IMR-90 (cell line): ENCODE data around the gene PHF20. TPM values are rescaled to one million over a fixed set of nuclear protein-coding genes. Genes with fewer than 3 reads are reported as not detected.

ENCODE experiments used
- ATAC-seq: fragments of 200-7000 bp; cut with Tn5 transposase; 2 replicates; pipeline ENCODE4 v1.9.1; 2020; ENCODE audit warnings: low read depth, mild to moderate bottlenecking, moderate library complexity
- BruUV-seq: library from RNA; stranded (reverse); fragments of 400-500 nt; replicated peaks from 2 replicates; lab custom pipeline; 2021; lab: Mats Ljungman, UMichigan
- CTCF ChIA-PET: fragments of 300-600 bp; formaldehyde crosslinking; extraction: SDS; loops from one replicate; lab custom pipeline; 2021; ENCODE audit warnings: antibody characterized with exemption; lab: Yijun Ruan, JAX
- POLR2A ChIA-PET: fragments of 300-600 bp; sonication (Branson Sonifier 250); formaldehyde crosslinking; loops from one replicate; lab custom pipeline; 2022; ENCODE audit warnings: antibody characterized with exemption; ENCODE audit not compliant: unreplicated experiment; lab: Charles Lee
- DNase-seq: peaks from one replicate; pipeline ENCODE4 v3.0.0; 2013
- H2AFZ ChIP-seq: replicated peaks from 2 replicates; pipeline ENCODE3; 2013; ENCODE audit warnings: low read length, mild to moderate bottlenecking; ENCODE audit not compliant: poor library complexity
- H2AK5ac ChIP-seq: 2 replicates; pipeline ENCODE4 v1.6.1; 2013; ENCODE audit warnings: low read depth, low read length, inconsistent platforms
- H2AK9ac ChIP-seq: replicated peaks from 2 replicates; pipeline ENCODE3; 2013; ENCODE audit warnings: mild to moderate bottlenecking, low read depth, low read length, moderate library complexity; ENCODE audit not compliant: poor library complexity
- H2BK120ac ChIP-seq: 2 replicates; pipeline ENCODE4 v1.6.1; 2013; ENCODE audit warnings: low read depth, low read length, inconsistent platforms
- H2BK15ac ChIP-seq: 3 replicates; pipeline ENCODE4 v1.6.1; 2013; ENCODE audit warnings: low read depth, low read length, inconsistent platforms
- H2BK20ac ChIP-seq: 2 replicates; pipeline ENCODE4 v1.6.1; 2013; ENCODE audit warnings: low read depth, mild to moderate bottlenecking, inconsistent platforms, low read length, moderate library complexity
- H2BK5ac ChIP-seq: 2 replicates; pipeline ENCODE4 v1.6.1; 2013; ENCODE audit warnings: mild to moderate bottlenecking, low read depth, low read length, inconsistent platforms; ENCODE audit not compliant: poor library complexity, severe bottlenecking
- H3K14ac ChIP-seq: replicated peaks from 2 replicates; pipeline ENCODE4 v1.6.1; 2013; ENCODE audit warnings: low read depth, low read length, inconsistent platforms
- H3K18ac ChIP-seq: 2 replicates; pipeline ENCODE4 v1.6.1; 2013; ENCODE audit warnings: low read depth, low read length, control low read depth
- H3K23ac ChIP-seq: 2 replicates; pipeline ENCODE4 v1.6.1; 2013; ENCODE audit warnings: low read depth, low read length, inconsistent platforms
- H3K27ac ChIP-seq: 2 replicates; pipeline ENCODE4 v1.5.1; 2013; ENCODE audit warnings: mild to moderate bottlenecking, control low read depth, low read length; ENCODE audit not compliant: insufficient read depth
- H3K27me3 ChIP-seq: 2 replicates; pipeline ENCODE4 v1.6.1; 2013; ENCODE audit warnings: low read length; ENCODE audit not compliant: control insufficient read depth, insufficient read depth
- H3K36me3 ChIP-seq: 2 replicates; pipeline ENCODE4 v1.6.1; 2013; ENCODE audit warnings: low read length, mixed read lengths; ENCODE audit not compliant: control insufficient read depth, insufficient read depth
- H3K4ac ChIP-seq: 2 replicates; pipeline ENCODE4 v1.6.1; 2013; ENCODE audit warnings: low read depth, low read length, inconsistent platforms
- H3K4me1 ChIP-seq: 2 replicates; pipeline ENCODE4 v1.6.1; 2013; ENCODE audit warnings: low read length, mixed read lengths; ENCODE audit not compliant: control insufficient read depth, insufficient read depth
- H3K4me2 ChIP-seq: 2 replicates; pipeline ENCODE4 v1.6.1; 2013; ENCODE audit warnings: low read depth, mild to moderate bottlenecking, control low read depth, low read length, moderate library complexity
- H3K4me3 ChIP-seq: 2 replicates; pipeline ENCODE4 v1.5.1; 2013; ENCODE audit warnings: low read depth, mild to moderate bottlenecking, control low read depth, low read length, moderate library complexity; ENCODE audit not compliant: insufficient read depth
- H3K56ac ChIP-seq: 2 replicates; pipeline ENCODE4 v1.6.1; 2013; ENCODE audit warnings: low read length, inconsistent platforms; ENCODE audit not compliant: insufficient read depth; ENCODE audit errors: extremely low read depth
- H3K79me1 ChIP-seq, 2 experiments: 2 replicates each; pipeline ENCODE4 v1.6.1; 2013; ENCODE audit warnings: low read length in 2 of 2, inconsistent platforms in 1 of 2, low read depth in 1 of 2
- H3K9ac ChIP-seq: 2 replicates; pipeline ENCODE4 v1.6.1; 2013; ENCODE audit warnings: low read depth, low read length, control low read depth
- H3K9me1 ChIP-seq: 2 replicates; pipeline ENCODE4 v1.6.1; 2013; ENCODE audit warnings: low read length, inconsistent platforms; ENCODE audit not compliant: insufficient read depth
- H3K9me3 ChIP-seq: 2 replicates; pipeline ENCODE4 v1.6.1; 2013; ENCODE audit warnings: low read length; ENCODE audit not compliant: control insufficient read depth, insufficient read depth
- H4K20me1 ChIP-seq: 2 replicates; pipeline ENCODE4 v1.6.1; 2013; ENCODE audit warnings: low read length, inconsistent platforms; ENCODE audit not compliant: insufficient read depth
- H4K5ac ChIP-seq: 2 replicates; pipeline ENCODE4 v1.6.1; 2013; ENCODE audit warnings: mild to moderate bottlenecking, low read depth, low read length, control low read depth
- H4K8ac ChIP-seq, 2 experiments: 2 replicates each; pipeline ENCODE4 v1.6.1; 2013; ENCODE audit warnings: low read depth in 2 of 2, low read length in 2 of 2, control low read depth in 1 of 2, inconsistent platforms in 1 of 2
- H4K91ac ChIP-seq: 2 replicates; pipeline ENCODE4 v1.6.1; 2013; ENCODE audit warnings: low read depth, low read length, inconsistent platforms; ENCODE audit not compliant: insufficient read depth
- CTCF ChIP-seq: conservative IDR thresholded peaks from 2 replicates; pipeline ENCODE4 v1.5.1; 2012; ENCODE audit warnings: mild to moderate bottlenecking, low read depth, low read length, improper control_type of control experiment
- RAD21 ChIP-seq: IDR thresholded peaks from 2 replicates; pipeline ENCODE4 v1.6.1; 2012; ENCODE audit warnings: low read length, improper control_type of control experiment
- RFX5 ChIP-seq: IDR thresholded peaks from 2 replicates; pipeline ENCODE4 v1.8.0; 2012; ENCODE audit warnings: low read depth, mild to moderate bottlenecking, low read length, moderate library complexity
- SMC3 ChIP-seq: fragments of 150-350 bp; IDR thresholded peaks from 2 replicates; pipeline ENCODE4 v1.6.1; 2016; ENCODE audit warnings: low read depth, mild to moderate bottlenecking, antibody characterized with exemption, low read length, moderate library complexity
- WGBS, 2 experiments: methylation state at CpG; one replicate each; pipeline versions ENCODE4 v1.1.5 to v1.1.7; 2013; ENCODE audit warnings: missing lambda C conversion rate in 2 of 2; ENCODE audit not compliant: insufficient read length in 1 of 2; ENCODE audit errors: extremely low coverage in 2 of 2; 5-methylcytosine and 5-hydroxymethylcytosine counted together
- dilution Hi-C: fragments of 300-500 bp; cut with HindIII; formaldehyde crosslinking; loops from one replicate; pipeline ENCODE4 v1.14.3; 2018; ENCODE audit warnings: low sequenced_read_pairs; ENCODE audit not compliant: unreplicated experiment
- in situ Hi-C: fragments of 300-500 bp; cut with MboI; formaldehyde crosslinking; loops from 3 replicates; pipeline ENCODE4 v1.14.3; 2019; ENCODE audit warnings: low sequenced_read_pairs, inconsistent platforms, mixed read lengths
- intact Hi-C: fragments of 100-400 bp; cut with micrococcal nuclease; formaldehyde crosslinking; loops from 2 replicates; pipeline ENCODE4 v1.10.0; 2022
- polyA plus RNA-seq, 3 experiments: library from polyadenylated mRNA; depleted of rRNA; stranded (reverse); fragments of >200 nt; gene quantifications; 2 replicates each; pipeline ENCODE4 v1.2.3, GENCODE V29; 2012; ENCODE audit warnings: low replicate concordance in 1 of 3
- total RNA-seq: library from RNA; depleted of rRNA; stranded (reverse); fragments of >200 nt; gene quantifications from 2 replicates; pipeline ENCODE4 v1.2.3, GENCODE V29; 2012

PHF20 gene
- total and polyA plus RNA-seq, 2 of the 4 experiments (the other 2 are of a cell fraction) = 22.0 to 22.5 TPM

GRCh38 chr20:35991142-35991771, 219.4 kb downstream of the PHF20 start:
- Histone ChIP-seq H3K9ac (no peak overlapping the region), H3K4me1 (no peaks in the 10 kb centered on the region), H3K27ac (no peak overlapping the region), H2BK5ac (no peak overlapping the region), H2BK120ac (no peak overlapping the region), H4K91ac (no peak overlapping the region), H3K14ac (no peak overlapping the region), H3K79me1 (no peaks in the 10 kb centered on the region), H3K4me2 (no peak overlapping the region), H2AFZ (no peak overlapping the region), H3K9me1 (no peaks in the 10 kb centered on the region), H3K18ac (no peak overlapping the region), H3K4ac (no peak overlapping the region), H4K8ac (no peak overlapping the region), H3K23ac (no peak overlapping the region), H3K56ac (no peak overlapping the region), H3K9me3 (no peaks in the 10 kb centered on the region), H2BK15ac (no peak overlapping the region), H3K36me3 (no peaks in the 10 kb centered on the region), H2AK5ac (no peak overlapping the region), H3K4me3 (no peak overlapping the region), H3K27me3 (peaks cover 14% of the 10 kb centered on the region), H4K5ac (no peak overlapping the region), H2BK20ac (no peak overlapping the region), H4K20me1 (no peaks in the 10 kb centered on the region), H2AK9ac (no peak overlapping the region)
- intact Hi-C loops = loop anchor here (5.0 kb wide), 1 partner anchor 61 kb away; no protein-coding TSS in a partner anchor
- DNase-seq (peak; percentile 34), ATAC-seq (peak; percentile 49; the same call in 1 of the 2 replicates)
- BruUV-seq = no TSS peak
- TF ChIP-seq RFX5 (no peak), RAD21 (0 out of 2 replicates have a peak, but pooled peaks have one; percentile 22), SMC3 (peak; percentile 21; the same call in 1 of the 2 replicates), CTCF (peak; percentile 52)
- in situ Hi-C loops = loop anchor here (25.0 kb wide), 1 partner anchor 446 kb away; no protein-coding TSS in a partner anchor
- ChIA-PET POLR2A (interaction anchor here (0.5 kb wide), 1 partner anchor 52 kb away, joined by 15 read pairs; no protein-coding TSS in a partner anchor), CTCF (interaction anchor here (0.5 to 7.4 kb wide), 10 partner anchors 11 to 211 kb away, joined by 3 to 90 read pairs (median 3); partner anchors contain the start of gene SCAND1)
- dilution Hi-C loops = no loop called here
- no CpG with 5 or more reads among the region's 3 CpGs for WGBS, 2 experiments
